ENCODE measurements around the gene OTULIN. TPM values are rescaled to one million over a fixed set of nuclear protein-coding genes. Genes with fewer than 3 reads are reported as not detected.
A peak's percentile ranks its signal among the peaks of the same experiment; 100 is the strongest.

The OTULIN gene
- total and polyA plus RNA-seq, 9 donors: 10.0 to 20.2 (median 12.6) TPM

DNA sequence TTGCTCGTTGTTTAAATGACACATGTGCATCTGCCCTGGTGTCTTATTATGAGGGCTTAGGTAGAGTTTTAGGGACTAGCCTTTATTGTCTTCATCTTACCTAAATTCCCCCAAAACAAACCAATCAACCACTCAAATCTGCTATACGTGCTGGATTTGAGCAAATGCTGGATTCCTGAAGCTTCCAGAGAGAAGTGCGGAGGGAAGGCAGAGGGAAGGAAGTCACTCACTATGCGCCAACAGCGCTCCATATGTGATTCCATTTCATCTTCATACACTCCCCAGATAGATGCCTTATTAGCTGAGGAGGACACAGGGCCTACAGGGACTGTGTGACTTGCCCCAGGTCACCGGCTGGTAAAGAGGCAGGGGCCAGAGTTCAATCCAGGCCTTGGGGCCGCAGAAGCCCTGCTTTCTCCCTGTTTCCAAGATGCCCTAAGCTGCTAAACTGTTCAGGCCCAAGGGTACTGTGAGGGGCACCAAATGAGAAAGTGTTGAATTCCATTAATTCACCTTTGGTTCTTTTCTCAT is 63.5 kb downstream of the OTULIN start:
- H3K4me1 ChIP-seq (ENCODE audit: control insufficient read depth, insufficient read depth, low read length): no peaks in the 10 kb centered on the region
- no peak overlapping the region for H3K4me3 ChIP-seq (ENCODE audit: low read length)
- H3K36me3 ChIP-seq (ENCODE audit: control insufficient read depth, insufficient read depth, low read length): no peaks in the 10 kb centered on the region
- WGBS (ENCODE audit: insufficient coverage): 100% methylated on average over 2 of the region's 7 CpGs
- H3K27me3 ChIP-seq (ENCODE audit: control insufficient read depth, insufficient read depth, low read length): no peaks in the 10 kb centered on the region
- no peaks in the 10 kb centered on the region for H3K9me3 ChIP-seq (replicated peaks; ENCODE audit: control insufficient read depth, low read depth, low read length)
- no peak for DNase-seq
- peak overlapping the region; percentile 7 for H3K27ac ChIP-seq (ENCODE audit: low read length)

DNA sequence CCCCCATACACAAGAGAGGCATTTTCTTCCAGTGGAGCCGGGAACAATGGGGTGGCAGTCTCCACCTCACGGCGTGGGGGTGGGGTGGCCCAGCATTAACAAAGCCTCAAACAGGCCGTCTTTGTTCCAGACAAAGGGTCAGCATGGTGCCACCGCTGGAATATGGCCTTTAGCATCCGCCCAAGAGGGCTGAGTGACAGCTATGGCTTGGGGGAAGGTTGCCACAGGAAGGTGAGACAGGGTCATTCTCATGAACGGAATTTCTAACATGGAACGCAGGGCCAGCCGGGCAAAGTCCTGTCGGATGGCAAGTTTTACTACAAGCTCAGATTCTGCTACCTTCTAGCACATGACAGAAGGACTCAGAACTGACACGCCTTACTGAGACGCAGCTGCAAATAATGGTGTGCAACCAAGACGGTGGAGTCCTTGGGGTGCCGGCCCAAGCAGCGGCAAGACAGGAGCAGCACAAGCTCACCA is 64.0 kb downstream of the OTULIN start:
- no peaks in the 10 kb centered on the region for H3K36me3 ChIP-seq (ENCODE audit: control insufficient read depth, insufficient read depth, low read length)
- H3K27me3 ChIP-seq (ENCODE audit: control insufficient read depth, insufficient read depth, low read length): no peaks in the 10 kb centered on the region
- DNase-seq: no peak
- no peaks in the 10 kb centered on the region for H3K4me1 ChIP-seq (ENCODE audit: control insufficient read depth, insufficient read depth, low read length)
- H3K27ac ChIP-seq (ENCODE audit: low read length): no peak overlapping the region
- H3K4me3 ChIP-seq (ENCODE audit: low read length): no peak overlapping the region
- 79% methylated on average over 14 of the region's 15 CpGs for WGBS (ENCODE audit: insufficient coverage)
- no peaks in the 10 kb centered on the region for H3K9me3 ChIP-seq (replicated peaks; ENCODE audit: control insufficient read depth, low read depth, low read length)

DNA sequence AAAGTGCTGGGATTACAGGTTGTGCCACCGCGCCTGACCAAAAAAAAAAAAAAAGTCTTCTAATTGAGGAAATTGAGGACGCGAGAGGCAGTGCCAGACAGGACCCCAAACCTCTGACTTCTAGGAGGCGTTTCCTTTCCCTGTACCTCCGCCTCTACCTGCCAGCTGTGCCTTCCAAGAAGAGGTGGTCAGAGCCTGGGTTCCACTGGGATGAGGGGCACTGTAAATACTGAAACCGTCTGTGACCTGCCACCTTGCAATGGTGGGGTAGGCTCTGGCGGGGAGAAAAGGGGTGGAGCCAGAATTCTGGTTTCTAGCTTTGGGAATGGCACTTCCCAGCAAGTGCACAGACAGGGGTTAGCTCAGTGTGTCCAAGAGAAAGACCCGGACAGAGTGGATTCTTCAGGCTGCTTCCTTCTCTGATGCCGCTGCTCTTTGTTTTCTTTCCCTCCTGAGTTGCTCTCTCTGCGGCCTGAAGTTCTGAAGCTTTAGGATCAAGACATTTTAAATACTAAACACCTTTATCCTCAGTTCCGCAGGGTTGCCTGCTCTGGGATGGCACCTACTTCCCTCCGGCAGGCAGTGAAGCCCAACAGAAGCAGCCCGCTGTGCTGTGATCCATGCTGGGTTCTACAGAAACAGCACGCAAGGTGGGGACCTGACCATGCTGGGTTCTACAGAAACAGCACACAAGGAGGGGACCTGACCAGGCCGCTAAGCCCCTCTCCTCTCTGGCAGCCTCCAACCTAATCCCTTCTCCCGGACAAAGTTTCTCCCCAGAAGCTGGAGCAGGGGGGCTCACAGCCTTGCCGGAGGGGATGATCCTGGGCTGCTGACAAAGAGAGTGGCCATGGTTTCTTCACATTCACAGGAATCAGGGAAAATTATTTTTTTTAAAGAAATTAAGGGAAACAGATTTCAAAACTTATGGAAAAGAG is 65.2 kb downstream of the OTULIN start:
- no peak for DNase-seq
- H3K4me1 ChIP-seq (ENCODE audit: control insufficient read depth, insufficient read depth, low read length): no peaks in the 10 kb centered on the region
- no peaks in the 10 kb centered on the region for H3K36me3 ChIP-seq (ENCODE audit: control insufficient read depth, insufficient read depth, low read length)
- H3K9me3 ChIP-seq (replicated peaks; ENCODE audit: control insufficient read depth, low read depth, low read length): no peaks in the 10 kb centered on the region
- no peak overlapping the region for H3K4me3 ChIP-seq (ENCODE audit: low read length)
- no peak overlapping the region for H3K27ac ChIP-seq (ENCODE audit: low read length)
- WGBS (ENCODE audit: insufficient coverage): 84% methylated on average over 11 of the region's 18 CpGs
- no peaks in the 10 kb centered on the region for H3K27me3 ChIP-seq (ENCODE audit: control insufficient read depth, insufficient read depth, low read length)

DNA sequence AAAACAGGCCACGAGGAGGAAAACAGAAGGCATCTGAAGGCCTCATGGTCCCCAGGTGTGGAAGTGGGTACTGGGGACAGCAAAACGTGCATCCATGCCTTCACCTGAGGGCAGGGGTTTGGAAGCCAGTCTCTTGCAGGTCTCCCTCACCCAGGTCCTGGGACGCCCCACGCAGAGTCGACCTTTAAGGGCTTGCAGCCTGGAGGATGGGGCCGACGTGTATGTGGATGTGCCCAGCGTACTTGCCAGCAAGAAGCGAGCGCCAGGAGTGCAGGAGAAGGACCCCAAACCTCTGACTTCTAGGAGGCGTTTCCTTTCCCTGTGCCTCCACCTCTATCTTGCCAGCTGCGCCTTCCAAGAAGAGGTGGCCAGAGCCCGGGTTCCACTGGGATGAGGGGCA is 65.9 kb downstream of the OTULIN start:
- Histone ChIP-seq H3K4me3 (ENCODE audit: low read length) (no peak overlapping the region), H3K4me1 (ENCODE audit: control insufficient read depth, insufficient read depth, low read length) (no peaks in the 10 kb centered on the region), H3K27ac (ENCODE audit: low read length) (no peak overlapping the region), H3K9me3 (replicated peaks; ENCODE audit: control insufficient read depth, low read depth, low read length) (no peaks in the 10 kb centered on the region), H3K27me3 (ENCODE audit: control insufficient read depth, insufficient read depth, low read length) (no peaks in the 10 kb centered on the region), H3K36me3 (ENCODE audit: control insufficient read depth, insufficient read depth, low read length) (no peaks in the 10 kb centered on the region)
- no peak for DNase-seq
- 89% methylated on average over 9 of the region's 13 CpGs for WGBS (ENCODE audit: insufficient coverage)

DNA sequence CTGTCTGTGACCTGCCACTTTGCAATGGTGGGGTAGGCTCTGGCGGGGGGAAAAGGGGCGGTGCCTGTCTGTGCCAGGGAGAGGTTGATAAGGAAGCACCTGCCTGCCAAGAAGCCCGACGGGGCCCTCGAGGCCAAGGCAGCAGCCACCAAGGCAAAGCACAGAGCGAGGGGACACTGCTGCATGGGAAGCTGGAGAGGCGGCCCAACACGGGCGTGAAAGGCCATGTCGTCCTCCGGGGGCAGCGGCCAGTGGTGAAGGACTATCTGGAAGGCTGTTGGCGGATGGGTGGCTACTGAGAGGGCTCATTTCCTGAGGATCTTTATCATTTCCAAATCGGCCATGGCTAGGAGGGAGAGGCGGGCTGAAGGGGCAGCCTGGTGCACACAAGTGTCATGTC is 66.4 kb downstream of the OTULIN start:
- no peaks in the 10 kb centered on the region for H3K27me3 ChIP-seq (ENCODE audit: control insufficient read depth, insufficient read depth, low read length)
- 89% methylated on average over 15 of the region's 15 CpGs for WGBS (ENCODE audit: insufficient coverage)
- H3K4me3 ChIP-seq (ENCODE audit: low read length): no peak overlapping the region
- no peak for DNase-seq
- H3K4me1 ChIP-seq (ENCODE audit: control insufficient read depth, insufficient read depth, low read length): no peaks in the 10 kb centered on the region
- no peaks in the 10 kb centered on the region for H3K9me3 ChIP-seq (replicated peaks; ENCODE audit: control insufficient read depth, low read depth, low read length)
- no peak overlapping the region for H3K27ac ChIP-seq (ENCODE audit: low read length)
- no peaks in the 10 kb centered on the region for H3K36me3 ChIP-seq (ENCODE audit: control insufficient read depth, insufficient read depth, low read length)

DNA sequence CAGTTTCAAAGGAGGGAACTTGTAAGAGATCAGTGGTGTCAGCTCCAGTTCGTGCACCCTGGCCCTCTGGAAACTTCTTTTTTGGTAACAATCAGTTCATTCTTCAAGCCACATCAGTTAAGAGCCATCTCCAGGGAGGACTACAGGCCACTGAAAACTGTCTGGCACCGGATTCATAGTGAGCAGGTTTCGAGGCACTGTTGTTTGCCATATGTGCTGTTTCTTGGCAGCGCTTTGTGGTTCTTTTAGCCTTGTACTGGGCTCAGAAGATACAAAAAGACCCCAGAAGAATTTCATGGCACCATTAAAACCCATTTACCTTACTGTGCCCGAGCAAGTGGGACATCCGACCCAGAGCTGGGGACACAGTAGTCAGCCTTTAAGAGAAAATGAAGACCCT is 68.5 kb downstream of the OTULIN start:
- no peaks in the 10 kb centered on the region for H3K36me3 ChIP-seq (ENCODE audit: control insufficient read depth, insufficient read depth, low read length)
- WGBS (ENCODE audit: insufficient coverage): 88% methylated on average over 4 of the region's 6 CpGs
- no peak overlapping the region for H3K27ac ChIP-seq (ENCODE audit: low read length)
- no peaks in the 10 kb centered on the region for H3K27me3 ChIP-seq (ENCODE audit: control insufficient read depth, insufficient read depth, low read length)
- no peak for DNase-seq
- H3K4me1 ChIP-seq (ENCODE audit: control insufficient read depth, insufficient read depth, low read length): peaks cover 3% of the 10 kb centered on the region
- no peaks in the 10 kb centered on the region for H3K9me3 ChIP-seq (replicated peaks; ENCODE audit: control insufficient read depth, low read depth, low read length)
- H3K4me3 ChIP-seq (ENCODE audit: low read length): no peak overlapping the region

DNA sequence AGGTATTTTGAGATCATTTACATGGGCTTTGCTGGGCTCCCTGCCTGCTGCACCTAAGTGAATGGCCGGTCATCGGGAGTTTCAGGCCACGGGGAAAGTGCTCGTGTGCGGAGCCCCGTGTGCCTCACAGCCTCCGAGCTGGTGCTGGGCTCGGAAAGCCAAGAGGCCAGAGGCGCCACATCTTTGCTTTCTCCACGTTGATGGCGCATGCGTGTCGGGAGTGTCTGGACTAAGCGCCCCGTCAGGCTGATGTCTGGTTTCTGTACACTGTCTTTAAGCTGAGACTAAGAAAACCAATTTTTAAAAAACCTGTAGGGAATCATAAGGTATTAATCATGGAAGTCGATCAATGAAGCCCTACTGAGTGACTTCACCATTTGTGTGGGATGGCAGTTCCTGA is 69.1 kb downstream of the OTULIN start:
- Histone ChIP-seq H3K9me3 (replicated peaks; ENCODE audit: control insufficient read depth, low read depth, low read length) (no peaks in the 10 kb centered on the region), H3K27me3 (ENCODE audit: control insufficient read depth, insufficient read depth, low read length) (no peaks in the 10 kb centered on the region), H3K27ac (ENCODE audit: low read length) (no peak overlapping the region), H3K4me1 (ENCODE audit: control insufficient read depth, insufficient read depth, low read length) (peaks cover 3% of the 10 kb centered on the region), H3K36me3 (ENCODE audit: control insufficient read depth, insufficient read depth, low read length) (no peaks in the 10 kb centered on the region), H3K4me3 (ENCODE audit: low read length) (no peak overlapping the region)
- DNase-seq: no peak
- WGBS (ENCODE audit: insufficient coverage): 90% methylated on average over 14 of the region's 16 CpGs

DNA sequence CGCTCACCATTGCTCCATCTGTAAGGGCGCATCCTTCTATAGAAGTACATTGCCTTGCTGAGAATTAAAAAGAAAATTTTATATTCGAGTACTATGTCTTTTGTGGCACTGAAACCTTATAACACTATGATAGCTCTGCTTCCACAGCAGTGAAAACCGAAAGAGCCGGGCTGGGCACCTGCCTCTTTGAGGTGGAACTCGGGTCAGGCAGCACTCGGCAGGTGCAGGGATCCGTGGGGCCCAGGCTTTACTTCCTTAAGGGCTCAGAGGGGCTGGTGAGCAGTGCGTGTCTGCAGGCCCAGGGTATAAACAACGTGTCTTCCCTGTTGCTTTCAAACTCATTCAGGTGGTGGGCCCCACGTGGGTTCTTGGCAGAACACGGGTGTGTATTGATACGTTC is 69.9 kb downstream of the OTULIN start:
- DNase-seq: no peak
- no peak overlapping the region for H3K27ac ChIP-seq (ENCODE audit: low read length)
- no peak overlapping the region for H3K4me3 ChIP-seq (ENCODE audit: low read length)
- H3K36me3 ChIP-seq (ENCODE audit: control insufficient read depth, insufficient read depth, low read length): no peaks in the 10 kb centered on the region
- H3K4me1 ChIP-seq (ENCODE audit: control insufficient read depth, insufficient read depth, low read length): peaks cover 3% of the 10 kb centered on the region
- H3K27me3 ChIP-seq (ENCODE audit: control insufficient read depth, insufficient read depth, low read length): no peaks in the 10 kb centered on the region
- WGBS (ENCODE audit: insufficient coverage): 68% methylated on average over 6 of the region's 13 CpGs
- H3K9me3 ChIP-seq (replicated peaks; ENCODE audit: control insufficient read depth, low read depth, low read length): no peaks in the 10 kb centered on the region

DNA sequence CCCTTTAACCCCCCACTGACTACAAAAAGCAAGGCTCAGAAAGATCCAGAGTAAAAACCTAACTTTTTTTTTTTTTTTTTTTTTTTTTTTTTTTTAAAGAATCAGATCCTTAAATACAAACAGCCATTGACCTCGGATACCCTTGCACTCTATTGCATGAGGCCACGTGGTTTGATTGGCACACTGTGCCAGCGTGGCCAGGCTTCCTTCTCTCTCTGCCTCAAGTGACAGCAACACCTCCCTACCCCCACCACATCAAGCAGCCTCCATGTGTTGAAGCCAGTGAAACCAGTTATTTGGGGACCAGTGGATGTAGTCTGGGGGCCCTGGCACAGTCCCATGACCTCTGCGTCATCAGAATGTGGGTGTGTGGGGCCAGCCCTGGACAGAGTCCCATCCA is 71.4 kb downstream of the OTULIN start:
- Histone ChIP-seq H3K9me3 (replicated peaks; ENCODE audit: control insufficient read depth, low read depth, low read length) (no peaks in the 10 kb centered on the region), H3K4me3 (ENCODE audit: low read length) (no peak overlapping the region), H3K36me3 (ENCODE audit: control insufficient read depth, insufficient read depth, low read length) (peaks cover 3% of the 10 kb centered on the region), H3K4me1 (ENCODE audit: control insufficient read depth, insufficient read depth, low read length) (peaks cover 3% of the 10 kb centered on the region), H3K27ac (ENCODE audit: low read length) (no peak overlapping the region), H3K27me3 (ENCODE audit: control insufficient read depth, insufficient read depth, low read length) (no peaks in the 10 kb centered on the region)
- DNase-seq: no peak
- WGBS (ENCODE audit: insufficient coverage): 100% methylated on average over 1 of the region's 4 CpGs

DNA sequence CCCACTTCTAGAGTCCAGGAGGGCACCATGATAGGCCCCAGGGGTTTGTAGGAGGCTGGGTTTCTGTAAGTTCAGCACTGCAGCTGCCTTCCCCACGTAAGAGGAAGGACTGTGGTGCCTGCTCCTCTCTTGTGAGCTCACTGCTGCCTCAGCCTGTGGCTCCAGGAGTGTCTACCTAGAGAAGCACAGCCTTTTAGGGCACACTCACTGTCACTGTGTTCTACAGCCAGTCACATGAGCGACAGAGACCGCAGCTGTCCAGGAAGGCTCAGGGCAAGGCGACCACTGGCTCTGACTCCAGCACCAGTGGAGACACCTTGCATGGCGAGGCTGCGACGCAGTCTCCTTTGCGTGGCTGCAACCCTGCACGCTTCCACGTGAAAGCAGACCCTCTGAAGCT is 72.8 kb downstream of the OTULIN start:
- no peaks in the 10 kb centered on the region for H3K27me3 ChIP-seq (ENCODE audit: control insufficient read depth, insufficient read depth, low read length)
- peaks cover 3% of the 10 kb centered on the region for H3K36me3 ChIP-seq (ENCODE audit: control insufficient read depth, insufficient read depth, low read length)
- H3K9me3 ChIP-seq (replicated peaks; ENCODE audit: control insufficient read depth, low read depth, low read length): no peaks in the 10 kb centered on the region
- 86% methylated on average over 10 of the region's 10 CpGs for WGBS (ENCODE audit: insufficient coverage)
- H3K27ac ChIP-seq (ENCODE audit: low read length): no peak overlapping the region
- no peak overlapping the region for H3K4me3 ChIP-seq (ENCODE audit: low read length)
- no peak for DNase-seq
- H3K4me1 ChIP-seq (ENCODE audit: control insufficient read depth, insufficient read depth, low read length): peaks cover 3% of the 10 kb centered on the region

Measured in muscle of leg (tissue), 11 donors.